Large intestine (tissue), 3 donors: ENCODE results near the gene TERB1. TPM values are rescaled to one million over a fixed set of nuclear protein-coding genes. Genes with fewer than 3 reads are reported as not detected.
A peak's percentile ranks its signal among the peaks of the same experiment; 100 is the strongest.

Experiments used
- DNase-seq, 2 donors: peaks; one replicate each; pipeline versions ENCODE4 v3.0.0 to v3.0.0-alpha.2; 2013
- H3K27ac ChIP-seq: one replicate; pipeline ENCODE4 v1.5.1; 2013; ENCODE audit warnings: low read length
- H3K27me3 ChIP-seq: 2 replicates; pipeline ENCODE4 v1.6.1; 2013; ENCODE audit warnings: low read length; ENCODE audit not compliant: control insufficient read depth, insufficient read depth
- H3K36me3 ChIP-seq: 2 replicates; pipeline ENCODE4 v1.6.1; 2013; ENCODE audit warnings: low read length; ENCODE audit not compliant: control insufficient read depth, insufficient read depth
- H3K4me1 ChIP-seq: one replicate; pipeline ENCODE4 v1.6.1; 2013; ENCODE audit warnings: low read length; ENCODE audit not compliant: control insufficient read depth, insufficient read depth
- H3K4me3 ChIP-seq: one replicate; pipeline ENCODE4 v1.5.1; 2013; ENCODE audit warnings: low read length
- H3K9me3 ChIP-seq: one replicate; pipeline ENCODE4 v1.6.1; 2013; ENCODE audit warnings: mild to moderate bottlenecking, low read depth, low read length, moderate library complexity; ENCODE audit not compliant: control insufficient read depth
- WGBS: methylation state at CpG from one replicate; pipeline ENCODE4 v1.1.5; 2013; ENCODE audit warnings: low lambda C conversion rate; ENCODE audit not compliant: insufficient coverage; 5-methylcytosine and 5-hydroxymethylcytosine counted together
- polyA plus RNA-seq: library from polyadenylated mRNA; unstranded; fragments of 120-200 nt; gene quantifications from one replicate; pipeline ENCODE4 v1.2.1, GENCODE V29; 2013

Gene TERB1
- polyA plus RNA-seq, 1 donor = 0.09 TPM

GRCh38 chr16:66750279-66751052, 50.9 kb downstream of the TERB1 start:
- Histone ChIP-seq H3K4me1 (peaks cover 20% of the 10 kb centered on the region), H3K36me3 (peaks cover 37% of the 10 kb centered on the region), H3K4me3 (peak overlapping the region; percentile 83), H3K27ac (peak overlapping the region; percentile 2), H3K27me3 (no peaks in the 10 kb centered on the region), H3K9me3 (no peaks in the 10 kb centered on the region)
- WGBS = no CpG with 5 or more reads among the region's 12 CpGs
- DNase-seq = peak in 1 of 2 donors; percentile 37

GRCh38 chr16:66746682-66747081, 54.7 kb downstream of the TERB1 start:
- Histone ChIP-seq H3K4me3 (no peak overlapping the region), H3K27me3 (no peaks in the 10 kb centered on the region), H3K9me3 (no peaks in the 10 kb centered on the region), H3K4me1 (peaks cover 23% of the 10 kb centered on the region), H3K27ac (no peak overlapping the region), H3K36me3 (peaks cover 71% of the 10 kb centered on the region)
- DNase-seq = no peak
- no CpG with 5 or more reads among the region's 1 CpG for WGBS

GRCh38 chr16:66746048-66746447, 55.3 kb downstream of the TERB1 start:
- Histone ChIP-seq H3K4me1 (peaks cover 30% of the 10 kb centered on the region), H3K27me3 (no peaks in the 10 kb centered on the region), H3K9me3 (no peaks in the 10 kb centered on the region), H3K4me3 (no peak overlapping the region), H3K36me3 (peaks cover 77% of the 10 kb centered on the region), H3K27ac (no peak overlapping the region)
- 100% methylated on average over 1 of the region's 3 CpGs for WGBS
- DNase-seq = no peak

- Histone ChIP-seq H3K36me3 (peaks cover 83% of the 10 kb centered on the region), H3K4me1 (peaks cover 27% of the 10 kb centered on the region), H3K9me3 (no peaks in the 10 kb centered on the region), H3K27me3 (no peaks in the 10 kb centered on the region), H3K27ac (peak overlapping the region; percentile 88), H3K4me3 (no peak overlapping the region)
- 60% methylated on average over 1 of the region's 10 CpGs for WGBS
- DNase-seq = no peak
Measured at GRCh38 chr16:66741950-66742808, 59.2 kb downstream of the TERB1 start.

GRCh38 chr16:66741169-66741900, 60.0 kb downstream of the TERB1 start:
- peaks cover 27% of the 10 kb centered on the region for H3K4me1 ChIP-seq
- no peaks in the 10 kb centered on the region for H3K9me3 ChIP-seq
- peak; percentile 56 to 64 for DNase-seq
- peaks cover 83% of the 10 kb centered on the region for H3K36me3 ChIP-seq
- no peaks in the 10 kb centered on the region for H3K27me3 ChIP-seq
- WGBS = 80% methylated on average over 1 of the region's 10 CpGs
- peak overlapping the region; percentile 88 for H3K27ac ChIP-seq
- H3K4me3 ChIP-seq = no peak overlapping the region

GRCh38 chr16:66740533-66740932, 60.9 kb downstream of the TERB1 start:
- Histone ChIP-seq H3K4me3 (no peak overlapping the region), H3K4me1 (peaks cover 27% of the 10 kb centered on the region), H3K9me3 (no peaks in the 10 kb centered on the region), H3K27ac (peak overlapping the region; percentile 88), H3K36me3 (peaks cover 85% of the 10 kb centered on the region), H3K27me3 (no peaks in the 10 kb centered on the region)
- 0% methylated on average over 1 of the region's 2 CpGs for WGBS
- peak; percentile 80 to 92 for DNase-seq

GRCh38 chr16:66740010-66740409, 61.4 kb downstream of the TERB1 start:
- Histone ChIP-seq H3K36me3 (peaks cover 85% of the 10 kb centered on the region), H3K4me3 (no peak overlapping the region), H3K27me3 (no peaks in the 10 kb centered on the region), H3K27ac (peak overlapping the region; percentile 88), H3K9me3 (no peaks in the 10 kb centered on the region), H3K4me1 (peaks cover 27% of the 10 kb centered on the region)
- peak in 1 of 2 donors; percentile 40 for DNase-seq
- WGBS = no CpG with 5 or more reads among the region's 2 CpGs

GRCh38 chr16:66735891-66736290, 65.5 kb downstream of the TERB1 start:
- Histone ChIP-seq H3K4me3 (no peak overlapping the region), H3K36me3 (peaks cover 85% of the 10 kb centered on the region), H3K27me3 (no peaks in the 10 kb centered on the region), H3K27ac (no peak overlapping the region), H3K9me3 (no peaks in the 10 kb centered on the region), H3K4me1 (peaks cover 11% of the 10 kb centered on the region)
- no CpG with 5 or more reads among the region's 4 CpGs for WGBS
- no peak for DNase-seq

GRCh38 chr16:66731101-66731500, 70.3 kb downstream of the TERB1 start:
- Histone ChIP-seq H3K27ac (no peak overlapping the region), H3K4me1 (no peaks in the 10 kb centered on the region), H3K9me3 (no peaks in the 10 kb centered on the region), H3K36me3 (peaks cover 87% of the 10 kb centered on the region), H3K27me3 (no peaks in the 10 kb centered on the region), H3K4me3 (no peak overlapping the region)
- DNase-seq = no peak
- WGBS = 83% methylated on average over 2 of the region's 7 CpGs

GRCh38 chr16:66728804-66729203, 72.6 kb downstream of the TERB1 start:
- H3K36me3 ChIP-seq = peaks cover 87% of the 10 kb centered on the region
- no peaks in the 10 kb centered on the region for H3K27me3 ChIP-seq
- no peak overlapping the region for H3K27ac ChIP-seq
- no peaks in the 10 kb centered on the region for H3K9me3 ChIP-seq
- no peaks in the 10 kb centered on the region for H3K4me1 ChIP-seq
- WGBS = 100% methylated on average over 1 of the region's 4 CpGs
- H3K4me3 ChIP-seq = no peak overlapping the region
- no peak for DNase-seq
